Right atrium auricular region (tissue), 2 donors: ENCODE measurements around the gene FDX1. TPM values are rescaled to one million over a fixed set of nuclear protein-coding genes. Genes with fewer than 3 reads are reported as not detected.

Experiments used
- DNase-seq: peaks from one replicate; pipeline ENCODE4 v3.0.0-alpha.2; 2019; ENCODE audit warnings: low spot score
- H3K27ac ChIP-seq, 2 donors: fragments of 200-600 bp; sonication (generic); 1 replicate in 1 of 2; 2 replicates in 1 of 2; pipeline ENCODE4 v1.5.1; 2016 to 2019
- H3K27me3 ChIP-seq, 2 donors: fragments of 200-600 bp; sonication (generic); one replicate each; pipeline versions ENCODE4 v1.5.1 to v1.6.0; 2017 to 2019
- H3K36me3 ChIP-seq: fragments of 200-600 bp; sonication (generic); one replicate; pipeline ENCODE4 v1.5.1; 2016
- H3K4me1 ChIP-seq, 2 donors: fragments of 200-600 bp; sonication (generic); one replicate each; pipeline versions ENCODE4 v1.5.1 to v1.6.0; 2017 to 2019
- H3K4me3 ChIP-seq, 2 donors: fragments of 200-600 bp; sonication (generic); 1 replicate in 1 of 2; 2 replicates in 1 of 2; pipeline ENCODE4 v1.5.1; 2017 to 2019; ENCODE audit warnings: mild to moderate bottlenecking in 1 of 2, moderate library complexity in 1 of 2
- H3K9me3 ChIP-seq, 2 donors: fragments of 200-600 bp; sonication (generic); one replicate each; pipeline ENCODE4 v1.5.1; 2019
- total RNA-seq, 2 donors: library from RNA; depleted of rRNA; stranded (reverse); fragments of >200 nt; gene quantifications; one replicate each; pipeline ENCODE4 v1.1.0, GENCODE V29; 2016
- TF ChIP-seq, protein P1 (sequence below), 2 donors: fragments of 200-600 bp; sonication (generic); IDR thresholded peaks; one replicate each; pipeline ENCODE4 v1.5.1; 2019; ENCODE audit warnings: antibody characterized with exemption in 2 of 2

The FDX1 gene
- total RNA-seq, 2 donors from 2014 or later: 12.1 to 27.5 TPM

DNA sequence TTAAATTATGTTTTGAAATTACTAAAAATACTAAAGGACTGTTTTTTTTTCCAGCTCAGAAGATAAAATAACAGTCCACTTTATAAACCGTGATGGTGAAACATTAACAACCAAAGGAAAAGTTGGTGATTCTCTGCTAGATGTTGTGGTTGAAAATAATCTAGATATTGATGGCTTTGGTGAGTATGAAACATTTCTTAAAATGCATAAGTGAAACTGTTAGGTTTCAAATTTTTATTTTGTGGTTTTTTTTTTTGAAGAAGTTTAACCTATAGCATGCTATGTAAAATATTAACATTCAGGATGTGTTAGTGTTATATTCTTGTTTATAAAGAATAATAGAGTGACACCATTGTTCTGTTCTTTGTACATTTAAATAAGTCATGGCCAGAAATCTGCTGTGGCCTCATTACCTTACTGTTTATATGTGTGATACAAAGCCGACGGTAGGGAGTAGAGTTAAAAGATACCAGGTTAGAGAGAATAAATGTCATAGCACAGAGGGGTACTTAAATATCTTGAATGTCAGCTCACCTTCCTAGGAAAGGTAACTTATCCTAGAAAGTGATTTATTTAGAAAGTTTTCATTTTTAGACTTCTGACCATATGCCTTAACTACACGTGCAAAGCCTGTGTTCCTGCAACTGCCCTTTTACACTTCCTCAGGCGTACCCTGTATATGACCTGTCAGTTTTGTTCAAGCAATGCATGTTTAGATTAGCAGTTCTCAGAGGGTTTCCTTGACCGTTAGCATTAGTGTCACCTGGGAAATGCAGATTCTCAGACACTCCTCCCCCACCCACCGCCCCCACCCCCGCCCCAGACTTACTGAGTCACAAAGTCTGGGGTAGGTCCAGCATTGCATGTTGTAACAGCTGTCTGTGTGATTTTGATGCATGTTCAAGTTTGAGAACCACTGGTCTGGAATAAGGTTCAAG, 6.3 kb downstream of the FDX1 start:
- H3K4me1 ChIP-seq: peaks cover 0 to 40% of the 10 kb centered on the region in 2 donors
- H3K27ac ChIP-seq: no peak overlapping the region

GRCh38 chr11:110438017-110438416, 8.3 kb downstream of the FDX1 start:
- H3K9me3 ChIP-seq: no peaks in the 10 kb centered on the region
- no peaks in the 10 kb centered on the region for H3K27me3 ChIP-seq
- no peaks in the 10 kb centered on the region for H3K36me3 ChIP-seq
- H3K27ac ChIP-seq: no peak overlapping the region
- TF ChIP-seq, protein P1, sequence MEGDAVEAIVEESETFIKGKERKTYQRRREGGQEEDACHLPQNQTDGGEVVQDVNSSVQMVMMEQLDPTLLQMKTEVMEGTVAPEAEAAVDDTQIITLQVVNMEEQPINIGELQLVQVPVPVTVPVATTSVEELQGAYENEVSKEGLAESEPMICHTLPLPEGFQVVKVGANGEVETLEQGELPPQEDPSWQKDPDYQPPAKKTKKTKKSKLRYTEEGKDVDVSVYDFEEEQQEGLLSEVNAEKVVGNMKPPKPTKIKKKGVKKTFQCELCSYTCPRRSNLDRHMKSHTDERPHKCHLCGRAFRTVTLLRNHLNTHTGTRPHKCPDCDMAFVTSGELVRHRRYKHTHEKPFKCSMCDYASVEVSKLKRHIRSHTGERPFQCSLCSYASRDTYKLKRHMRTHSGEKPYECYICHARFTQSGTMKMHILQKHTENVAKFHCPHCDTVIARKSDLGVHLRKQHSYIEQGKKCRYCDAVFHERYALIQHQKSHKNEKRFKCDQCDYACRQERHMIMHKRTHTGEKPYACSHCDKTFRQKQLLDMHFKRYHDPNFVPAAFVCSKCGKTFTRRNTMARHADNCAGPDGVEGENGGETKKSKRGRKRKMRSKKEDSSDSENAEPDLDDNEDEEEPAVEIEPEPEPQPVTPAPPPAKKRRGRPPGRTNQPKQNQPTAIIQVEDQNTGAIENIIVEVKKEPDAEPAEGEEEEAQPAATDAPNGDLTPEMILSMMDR (IDR thresholded peaks at IDR 0.05): no peak
- no peak for DNase-seq
- no peak overlapping the region for H3K4me3 ChIP-seq
- peaks cover 0 to 25% of the 10 kb centered on the region in 2 donors for H3K4me1 ChIP-seq

More for the DNA sequence above, 6.3 kb downstream of the FDX1 start:
- Histone ChIP-seq H3K36me3 (no peaks in the 10 kb centered on the region), H3K9me3 (no peaks in the 10 kb centered on the region), H3K27me3 (no peaks in the 10 kb centered on the region), H3K4me3 (no peak overlapping the region)
- no peak for DNase-seq
- TF ChIP-seq, protein P1 (IDR thresholded peaks at IDR 0.05): no peak

- no peaks in the 10 kb centered on the region for H3K27me3 ChIP-seq
- H3K27ac ChIP-seq: no peak overlapping the region
- no peak for DNase-seq
- no peaks in the 10 kb centered on the region for H3K36me3 ChIP-seq
- TF ChIP-seq, protein P1 (IDR thresholded peaks at IDR 0.05): no peak
- H3K9me3 ChIP-seq: no peaks in the 10 kb centered on the region
- no peak overlapping the region for H3K4me3 ChIP-seq
- H3K4me1 ChIP-seq: no peaks in the 10 kb centered on the region
Measured at GRCh38 chr11:110445437-110445836, 15.7 kb downstream of the FDX1 start.

- no peak overlapping the region for H3K27ac ChIP-seq
- H3K4me3 ChIP-seq: no peak overlapping the region
- TF ChIP-seq, protein P1 (IDR thresholded peaks at IDR 0.05): no peak
- no peaks in the 10 kb centered on the region for H3K4me1 ChIP-seq
- no peak for DNase-seq
- H3K27me3 ChIP-seq: no peaks in the 10 kb centered on the region
- H3K9me3 ChIP-seq: no peaks in the 10 kb centered on the region
- H3K36me3 ChIP-seq: no peaks in the 10 kb centered on the region
Measured at GRCh38 chr11:110446061-110446460, 16.3 kb downstream of the FDX1 start.

DNA sequence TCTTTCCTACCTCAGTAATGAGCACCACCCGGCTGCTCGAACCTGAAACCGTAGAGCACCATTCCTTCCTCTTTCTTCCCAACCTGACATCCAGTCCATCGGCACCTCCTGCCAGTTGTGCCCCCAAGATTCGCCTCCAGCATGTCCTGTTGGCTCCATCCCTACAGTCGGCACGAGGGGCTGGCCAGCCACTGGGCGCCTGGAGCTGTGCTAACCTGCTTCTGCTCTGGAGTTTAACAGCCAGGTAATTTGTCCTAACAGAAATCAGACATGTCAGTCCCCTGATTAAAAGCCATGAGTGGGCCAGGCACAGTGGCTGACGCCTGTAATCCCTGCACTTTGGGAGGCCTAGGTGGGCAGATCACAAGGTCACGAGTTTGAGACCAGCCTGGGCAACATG, 16.8 kb downstream of the FDX1 start:
- Histone ChIP-seq H3K27ac (no peak overlapping the region), H3K27me3 (no peaks in the 10 kb centered on the region), H3K4me1 (no peaks in the 10 kb centered on the region), H3K4me3 (no peak overlapping the region), H3K9me3 (no peaks in the 10 kb centered on the region), H3K36me3 (no peaks in the 10 kb centered on the region)
- DNase-seq: no peak
- TF ChIP-seq, protein P1 (IDR thresholded peaks at IDR 0.05): no peak
